DND-41 (cell line): ENCODE data around the gene FGF14.

Experiments
- EZH2 ChIP-seq: IDR thresholded peaks from 3 replicates; pipeline ENCODE4 v1.6.1; 2012; ENCODE audit warnings: borderline replicate concordance, low read depth, mild to moderate bottlenecking, moderate library complexity, low read length, inconsistent platforms; ENCODE audit not compliant: severe bottlenecking
- TF ChIP-seq, protein P1 (sequence below): IDR thresholded peaks from 2 replicates; pipeline ENCODE4 v1.5.1; 2012; ENCODE audit warnings: borderline replicate concordance, low read length, moderate library complexity, mild to moderate bottlenecking; ENCODE audit not compliant: poor library complexity, severe bottlenecking; ENCODE audit errors: extremely low read depth

DNA sequence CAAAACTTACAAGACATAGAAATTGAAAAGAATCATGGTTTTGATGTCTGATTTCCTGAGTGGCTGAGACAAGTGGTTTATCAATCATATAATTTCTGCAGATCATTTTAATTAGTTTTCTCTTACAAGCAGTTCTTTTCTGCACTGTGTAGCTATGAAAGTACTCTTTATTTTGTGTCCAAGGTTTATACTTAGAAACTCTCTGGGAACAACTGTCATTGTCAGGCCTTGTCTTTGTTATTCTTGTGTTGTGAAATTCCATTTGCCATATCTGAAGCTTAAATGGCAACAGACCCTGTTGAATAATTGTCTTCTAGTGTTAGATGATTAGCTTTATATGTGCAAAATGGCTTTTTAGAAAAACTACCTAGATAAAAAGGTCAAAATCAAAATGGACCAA is 312.1 kb downstream of the FGF14 start:
- TF ChIP-seq, protein P1, sequence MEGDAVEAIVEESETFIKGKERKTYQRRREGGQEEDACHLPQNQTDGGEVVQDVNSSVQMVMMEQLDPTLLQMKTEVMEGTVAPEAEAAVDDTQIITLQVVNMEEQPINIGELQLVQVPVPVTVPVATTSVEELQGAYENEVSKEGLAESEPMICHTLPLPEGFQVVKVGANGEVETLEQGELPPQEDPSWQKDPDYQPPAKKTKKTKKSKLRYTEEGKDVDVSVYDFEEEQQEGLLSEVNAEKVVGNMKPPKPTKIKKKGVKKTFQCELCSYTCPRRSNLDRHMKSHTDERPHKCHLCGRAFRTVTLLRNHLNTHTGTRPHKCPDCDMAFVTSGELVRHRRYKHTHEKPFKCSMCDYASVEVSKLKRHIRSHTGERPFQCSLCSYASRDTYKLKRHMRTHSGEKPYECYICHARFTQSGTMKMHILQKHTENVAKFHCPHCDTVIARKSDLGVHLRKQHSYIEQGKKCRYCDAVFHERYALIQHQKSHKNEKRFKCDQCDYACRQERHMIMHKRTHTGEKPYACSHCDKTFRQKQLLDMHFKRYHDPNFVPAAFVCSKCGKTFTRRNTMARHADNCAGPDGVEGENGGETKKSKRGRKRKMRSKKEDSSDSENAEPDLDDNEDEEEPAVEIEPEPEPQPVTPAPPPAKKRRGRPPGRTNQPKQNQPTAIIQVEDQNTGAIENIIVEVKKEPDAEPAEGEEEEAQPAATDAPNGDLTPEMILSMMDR, result no peak
- TF ChIP-seq EZH2, result no peak
